ENCODE results near the gene POR.

- TF ChIP-seq CTCF (IDR thresholded peaks at IDR 0.05; ENCODE audit: low read depth, low read length) (no peak), EZH2phosphoT487 (IDR thresholded peaks at IDR 0.05; ENCODE audit: low read depth) (no peak)
These were observed 14.2 kb upstream of the POR start for GRCh38 chr7:75900617-75901315.
